HUES64 (cell line): ENCODE results near the gene C20orf141.

Experiments
- H3K27ac ChIP-seq: 2 replicates; pipeline ENCODE4 v1.7.0; 2013; ENCODE audit warnings: low read depth, low read length, inconsistent platforms
- H3K27me3 ChIP-seq: 2 replicates; pipeline ENCODE4 v1.6.1; 2013; ENCODE audit warnings: mild to moderate bottlenecking, low read length; ENCODE audit not compliant: insufficient read depth
- H3K36me3 ChIP-seq: 2 replicates; pipeline ENCODE4 v1.6.1; 2013; ENCODE audit warnings: mild to moderate bottlenecking, low read length; ENCODE audit not compliant: insufficient read depth
- H3K4me1 ChIP-seq: 2 replicates; pipeline ENCODE4 v1.6.1; 2013; ENCODE audit warnings: mild to moderate bottlenecking, low read length, moderate library complexity; ENCODE audit not compliant: insufficient read depth
- H3K4me3 ChIP-seq: 2 replicates; pipeline ENCODE4 v1.5.1; 2013; ENCODE audit warnings: mild to moderate bottlenecking, low read length, moderate library complexity
- H3K9ac ChIP-seq: 2 replicates; pipeline ENCODE4 v1.6.1; 2013; ENCODE audit warnings: mild to moderate bottlenecking, low read depth, low read length
- H3K9me3 ChIP-seq: 2 replicates; pipeline ENCODE4 v1.6.1; 2013; ENCODE audit warnings: low read depth, low read length; ENCODE audit not compliant: insufficient read depth
- WGBS: fragments of 150-250, 120-280 bp; methylation state at CpG from one replicate; pipeline ENCODE4 v1.1.7; 2013; ENCODE audit warnings: missing lambda C conversion rate; 5-methylcytosine and 5-hydroxymethylcytosine counted together

The C20orf141 gene

GRCh38 chr20:2864626-2865025, 49.8 kb downstream of the C20orf141 start:
- Histone ChIP-seq H3K9me3 (no peaks in the 10 kb centered on the region), H3K27me3 (no peaks in the 10 kb centered on the region), H3K27ac (no peak overlapping the region), H3K9ac (no peak overlapping the region), H3K4me3 (no peak overlapping the region), H3K36me3 (0 out of 2 replicates have a peak, but pooled peaks cover 2% of the 10 kb centered on the region), H3K4me1 (no peaks in the 10 kb centered on the region)
- 92% methylated on average over 12 of the region's 12 CpGs for WGBS

GRCh38 chr20:2865101-2865500, 50.3 kb downstream of the C20orf141 start:
- WGBS: 94% methylated on average over 10 of the region's 10 CpGs

More at GRCh38 chr20:2865101-2865500, 50.3 kb downstream of the C20orf141 start:
- Histone ChIP-seq H3K4me3 (no peak overlapping the region), H3K27ac (no peak overlapping the region), H3K9ac (no peak overlapping the region), H3K27me3 (no peaks in the 10 kb centered on the region), H3K36me3 (0 out of 2 replicates have a peak, but pooled peaks cover 2% of the 10 kb centered on the region), H3K4me1 (no peaks in the 10 kb centered on the region), H3K9me3 (no peaks in the 10 kb centered on the region)
